Ovary (tissue), 9 donors: Measurements from ENCODE around the gene POFUT1. TPM values are rescaled to one million over a fixed set of nuclear protein-coding genes. Genes with fewer than 3 reads are reported as not detected.
A peak's percentile ranks its signal among the peaks of the same experiment; 100 is the strongest.
"Not testable (repeated sequence)": the region's sequence is repeated elsewhere in the genome, so short reads cannot be mapped to it uniquely, and the experiment has no call there.

Experiments
- DNase-seq, 5 donors: peaks; one replicate each; pipeline ENCODE4 v3.0.0-alpha.2; 2019 to 2020
- H3K27ac ChIP-seq, 2 donors: fragments of 200-600 bp; one replicate each; pipeline versions ENCODE4 v1.5.1 to v1.8.0; 2019 to 2022
- H3K27me3 ChIP-seq: fragments of 200-600 bp; one replicate; pipeline ENCODE4 v1.8.0; 2022
- H3K36me3 ChIP-seq: fragments of 200-600 bp; sonication (generic); one replicate; pipeline ENCODE4 v1.5.1; 2019
- H3K4me1 ChIP-seq: one replicate; pipeline ENCODE4 v1.8.1; 2013; ENCODE audit warnings: mild to moderate bottlenecking, moderate library complexity; ENCODE audit not compliant: insufficient read depth
- H3K4me3 ChIP-seq: fragments of 200-600 bp; sonication (generic); one replicate; pipeline ENCODE4 v1.5.1; 2017
- H3K9me3 ChIP-seq, 2 donors: fragments of 200-600 bp in 1 of 2; sonication (generic) in 1 of 2; one replicate each; pipeline versions ENCODE4 v1.5.1 to v1.8.1; 2013 to 2019; ENCODE audit warnings: mild to moderate bottlenecking in 1 of 2, moderate library complexity in 1 of 2
- CTCF ChIP-seq, 3 donors: fragments of 450-650 bp in 2 of 3; fragments of 200-600 bp in 1 of 3; IDR thresholded peaks; one replicate each; pipeline versions ENCODE4 v1.5.1 to v1.8.0; 2016 to 2022; ENCODE audit warnings: antibody characterized with exemption in 3 of 3, mild to moderate bottlenecking in 1 of 3
- EP300 ChIP-seq: sonication (generic); formaldehyde crosslinking; IDR thresholded peaks from one replicate; pipeline ENCODE4 v1.6.1; 2017; ENCODE audit warnings: antibody characterized with exemption
- POLR2A ChIP-seq: fragments of 450-650 bp; IDR thresholded peaks from one replicate; pipeline ENCODE4 v1.6.1; 2017; ENCODE audit warnings: antibody characterized with exemption, mild to moderate bottlenecking, moderate library complexity
- WGBS, 3 donors: extraction: QIAGEN DNeasy Blood & Tissue Kit in 1 of 3; methylation state at CpG; one replicate each; pipeline versions ENCODE4 v1.1.5 to v1.1.7; 2013 to 2017; 5-methylcytosine and 5-hydroxymethylcytosine counted together
- intact Hi-C, 4 donors: fragments of 100-400 bp; cut with DNase I; formaldehyde crosslinking; loops; one replicate each; pipeline versions ENCODE4 v1.11.0 to v1.15.1; 2022 to 2023
- polyA plus RNA-seq, 2 donors: library from polyadenylated mRNA; stranded (reverse); fragments of 200-250 nt in 1 of 2; fragments of 350-450 nt in 1 of 2; fragmentation: Illumina TruSeq in 1 of 2; extraction: RNeasy Lipid Tissue Mini Kit (QIAGEN cat#74804) in 1 of 2; gene quantifications; one replicate each; pipeline ENCODE4 v1.2.3, GENCODE V29; 2013 to 2014
- total RNA-seq, 7 donors: library from RNA; depleted of rRNA in 2 of 7; stranded (reverse); fragments of >200 nt in 2 of 7; fragmentation: NEBNext Ultra II Directional in 3 of 7; extraction: Animal tissue kit (Norgen Biotek cat#: 25700) in 3 of 7; gene quantifications; one replicate each; pipeline versions ENCODE4 v1.1.0 to v1.2.4, GENCODE V29; 2016 to 2023
- donor health status: DM: no; HTN: no; CAD: no; lungs with moderate emphysema.
- donor health status: DM: no; HTN: no; CAD: no.
- donor health status: Bipolar disorder and iron deficiency.
- donor health status: DM: yes; HTN: yes; CAD: no.
- donor health status: DM: no; HTN: no; CAD: no.
- donor health status: DM: yes; HTN: yes; CAD: no.

POFUT1 gene
- total and polyA plus RNA-seq, 9 donors: 18.0 to 48.4 (median 32.3) TPM

DNA sequence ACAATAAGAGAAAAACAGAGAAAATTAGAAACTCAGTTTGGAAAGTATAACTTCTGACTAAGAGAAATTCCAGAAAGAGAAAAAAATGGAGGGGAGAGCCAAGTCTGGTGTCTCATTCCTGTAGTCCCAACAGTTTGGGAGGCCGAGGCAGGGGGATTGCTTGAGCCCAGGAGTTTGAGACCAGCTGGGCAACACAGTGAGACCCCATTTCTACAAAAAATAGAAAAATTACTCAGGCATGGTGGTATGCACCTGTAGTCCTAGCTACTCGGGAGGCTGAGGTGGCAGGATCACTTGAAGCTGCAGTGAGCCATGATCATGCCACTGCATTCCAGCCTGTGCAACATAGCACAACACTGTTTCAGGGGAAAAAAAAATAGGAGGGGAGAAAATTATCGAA, 66.7 kb downstream of the POFUT1 start:
- DNase-seq: no peak
- Histone ChIP-seq H3K9me3 (no peaks in the 10 kb centered on the region), H3K4me3 (no peak overlapping the region), H3K4me1 (peaks cover 3% of the 10 kb centered on the region), H3K27ac (no peak overlapping the region), H3K27me3 (no peaks in the 10 kb centered on the region), H3K36me3 (no peaks in the 10 kb centered on the region)
- intact Hi-C loops: no loop called here
- WGBS, 3 donors: 81 to 90% (median 85%) methylated on average over 3 of the region's 3 CpGs
- TF ChIP-seq CTCF (IDR thresholded peaks at IDR 0.05): no peak
- no peak for TF ChIP-seq EP300
- TF ChIP-seq POLR2A: no peak

GRCh38 chr20:32275163-32275562, 67.5 kb downstream of the POFUT1 start:
- H3K27ac ChIP-seq, DNase-seq, H3K4me1 ChIP-seq, intact Hi-C loops, H3K9me3 ChIP-seq, H3K27me3 ChIP-seq, H3K4me3 ChIP-seq, H3K36me3 ChIP-seq: not testable (repeated sequence)
- 86 to 88% (median 87%) methylated on average over 3 of the region's 3 CpGs for WGBS, 3 donors

GRCh38 chr20:32277361-32278198, 69.9 kb downstream of the POFUT1 start, which contains the start of gene KIF3B:
TSS of gene KIF3B (plus strand) at chr20:32277651. CDS start at chr20:32309778, 32,127 bp downstream.
- Histone ChIP-seq H3K4me1 (peaks cover 4% of the 10 kb centered on the region), H3K9me3 (no peaks in the 10 kb centered on the region), H3K27ac (peak within 1 kb of the TSS in 1 of 2 donors; percentile 76), H3K27me3 (no peaks in the 10 kb centered on the region), H3K36me3 (no peaks in the 10 kb centered on the region), H3K4me3 (peak within 1 kb of the TSS; percentile 78)
- intact Hi-C loops: no loop called here
- 0 to 2% (median 1%) methylated on average over 32 to 62 of the region's 62 CpGs for whole genome bisulfite sequencing, 3 donors
- DNase-seq: peak; percentile 88 to 90 (median 88)
- TF ChIP-seq POLR2A (peak; percentile 35), CTCF (IDR thresholded peaks at IDR 0.05) (no peak)

GRCh38 chr20:32278199-32278643, 70.5 kb downstream of the POFUT1 start:
- Histone ChIP-seq H3K4me3 (peak overlapping the region; percentile 78), H3K27me3 (no peaks in the 10 kb centered on the region), H3K36me3 (no peaks in the 10 kb centered on the region), H3K9me3 (no peaks in the 10 kb centered on the region), H3K4me1 (peaks cover 4% of the 10 kb centered on the region), H3K27ac (no peak overlapping the region)
- 41 to 58% (median 47%) methylated on average over 4 of the region's 4 CpGs for WGBS, 3 donors
- DNase-seq: no peak
- intact Hi-C loops: no loop called here
- no peak for TF ChIP-seq CTCF (IDR thresholded peaks at IDR 0.05)

DNA sequence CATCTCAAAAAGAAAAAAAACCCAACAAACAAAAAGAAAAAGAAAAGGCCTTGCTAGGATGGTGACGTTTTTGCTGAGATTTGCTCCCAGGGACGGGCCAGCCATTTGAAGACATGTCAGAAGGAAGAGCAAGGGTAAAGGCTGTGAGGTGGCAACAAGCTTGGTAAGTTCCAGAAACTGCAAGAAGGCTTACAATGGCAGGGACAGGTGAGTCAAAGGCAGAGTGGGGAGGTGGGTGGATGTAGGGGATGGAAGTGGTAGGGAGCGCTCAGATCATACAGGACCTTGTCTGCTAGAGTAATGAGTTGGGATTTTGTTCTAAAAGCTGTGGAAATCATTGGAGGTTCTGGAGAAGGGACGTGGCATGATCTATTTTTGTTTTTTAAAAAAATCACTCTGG, 74.0 kb downstream of the POFUT1 start:
- intact Hi-C loops: no loop called here
- H3K4me3 ChIP-seq: no peak overlapping the region
- TF ChIP-seq CTCF (IDR thresholded peaks at IDR 0.05): no peak
- no peak for TF ChIP-seq EP300
- H3K27me3 ChIP-seq: no peaks in the 10 kb centered on the region
- H3K27ac ChIP-seq: no peak overlapping the region
- H3K36me3 ChIP-seq: no peaks in the 10 kb centered on the region
- DNase-seq: no peak
- 90 to 96% (median 94%) methylated on average over 4 of the region's 4 CpGs for WGBS, 3 donors
- no peaks in the 10 kb centered on the region for H3K9me3 ChIP-seq
- H3K4me1 ChIP-seq: peaks cover 4% of the 10 kb centered on the region
